ENCODE measurements around the gene VAPB.

VAPB gene

DNA sequence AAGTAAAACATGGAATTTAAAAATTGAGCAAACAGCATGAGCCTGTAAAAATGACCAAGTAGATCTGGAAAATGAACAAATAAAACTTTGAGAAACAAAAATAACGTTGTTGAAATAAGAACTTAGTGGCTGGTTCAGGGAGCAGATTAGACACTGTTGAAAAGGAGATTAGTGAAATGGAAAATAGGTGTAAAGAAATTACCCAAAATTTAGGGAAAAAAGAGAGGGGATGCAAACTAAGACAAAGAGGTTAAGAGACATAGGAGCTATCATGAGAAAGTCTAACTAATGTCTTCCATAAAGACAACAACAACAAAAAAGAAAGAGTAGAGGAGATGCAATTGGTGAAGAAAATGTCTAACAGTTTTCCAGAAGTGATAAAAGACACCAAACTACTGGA lies 97.2 kb downstream of the VAPB start:
- FAIRE-seq, result no peak

DNA sequence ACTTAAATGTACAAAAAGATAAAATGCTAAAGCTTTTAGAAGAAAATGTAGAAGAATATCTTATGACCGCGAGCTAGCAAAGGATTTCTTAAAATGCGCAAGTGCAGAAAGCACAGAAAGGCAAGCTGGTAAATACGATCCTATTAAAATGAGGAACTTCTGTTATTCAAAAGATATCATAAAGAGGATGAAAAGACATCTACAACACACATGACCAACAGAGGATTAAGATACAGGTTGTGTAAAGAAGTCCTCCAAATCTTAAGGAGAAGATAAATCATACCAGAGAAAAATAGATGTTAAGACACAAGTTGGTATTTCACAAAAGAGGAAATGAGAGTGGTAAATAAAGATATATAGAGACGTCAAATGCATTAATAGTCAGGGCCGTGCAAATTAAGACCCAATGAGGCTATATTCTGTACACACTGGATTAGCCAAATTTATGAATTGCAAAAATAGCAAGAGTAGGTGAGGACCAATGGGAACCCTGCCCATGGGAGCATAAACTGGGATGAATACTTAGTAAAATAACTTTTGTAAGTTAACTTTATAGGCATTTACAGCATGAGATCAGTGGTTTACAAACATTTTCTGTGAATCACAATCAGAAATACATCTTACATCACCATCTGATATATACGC lies 103.2 kb downstream of the VAPB start:
- FAIRE-seq, result no peak

DNA sequence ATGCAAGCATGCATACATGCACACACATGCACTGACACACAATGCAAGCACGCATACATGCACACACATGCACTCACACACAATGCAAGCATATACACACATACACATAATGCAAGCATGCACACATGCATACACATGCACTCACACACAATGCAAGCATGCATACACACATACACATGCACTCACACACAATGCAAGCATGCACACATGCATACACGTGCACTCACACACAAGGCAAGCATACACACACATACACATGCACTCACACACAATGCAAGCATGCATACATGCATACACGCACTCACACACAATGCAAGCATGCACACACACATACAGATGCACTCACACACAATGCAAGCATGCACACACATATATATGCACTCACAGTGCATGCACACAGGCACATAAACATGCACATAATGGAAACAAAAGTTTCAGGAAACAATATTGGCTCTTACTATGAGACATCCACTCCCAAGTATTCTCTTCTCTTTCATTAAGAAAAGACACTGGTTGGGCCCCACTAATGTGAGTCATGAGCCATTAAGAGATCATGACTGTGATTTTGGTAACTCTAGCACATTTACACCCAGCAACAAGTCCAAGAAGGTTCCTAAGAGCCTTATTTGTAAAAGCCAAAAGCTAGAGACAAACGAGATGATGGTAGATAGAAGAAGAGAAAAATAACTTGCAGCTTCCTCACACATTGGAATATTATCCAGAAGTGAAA lies 103.9 kb downstream of the VAPB start:
- FAIRE-seq, result no peak

DNA sequence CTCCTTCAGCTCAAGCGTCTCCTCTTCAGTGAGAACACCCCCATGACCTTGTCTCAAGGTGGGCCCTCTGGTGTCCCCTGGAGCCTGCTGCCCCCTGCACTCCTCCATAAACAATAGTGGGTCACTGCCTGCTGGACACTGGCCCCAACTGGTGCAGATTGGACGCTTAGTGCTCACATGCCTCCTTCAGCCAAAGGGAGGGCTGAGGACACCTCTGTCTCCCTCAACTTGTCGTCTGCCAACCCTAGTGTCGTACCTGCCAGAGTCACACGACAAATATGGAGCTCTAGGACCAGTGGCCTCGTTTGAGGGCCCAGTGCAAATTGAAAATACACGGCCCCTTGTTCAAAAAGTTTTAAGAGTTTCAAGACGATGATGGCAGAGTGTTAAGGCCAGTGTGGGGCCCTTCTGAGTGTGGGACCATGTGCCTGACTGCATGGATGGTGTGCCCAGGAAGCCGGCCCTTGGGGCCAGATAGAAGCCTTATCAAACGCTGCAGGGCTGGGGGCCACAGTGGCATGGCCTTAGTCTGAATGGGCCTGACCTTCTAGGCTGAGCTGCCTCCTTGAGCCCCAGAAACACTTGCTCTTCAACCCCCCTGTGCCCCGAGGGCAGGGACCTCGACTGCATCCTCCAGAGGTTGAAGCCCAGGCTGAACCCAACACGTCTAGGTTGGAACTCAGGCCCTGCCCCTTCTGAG lies 106.0 kb downstream of the VAPB start:
- no peak for FAIRE-seq

DNA sequence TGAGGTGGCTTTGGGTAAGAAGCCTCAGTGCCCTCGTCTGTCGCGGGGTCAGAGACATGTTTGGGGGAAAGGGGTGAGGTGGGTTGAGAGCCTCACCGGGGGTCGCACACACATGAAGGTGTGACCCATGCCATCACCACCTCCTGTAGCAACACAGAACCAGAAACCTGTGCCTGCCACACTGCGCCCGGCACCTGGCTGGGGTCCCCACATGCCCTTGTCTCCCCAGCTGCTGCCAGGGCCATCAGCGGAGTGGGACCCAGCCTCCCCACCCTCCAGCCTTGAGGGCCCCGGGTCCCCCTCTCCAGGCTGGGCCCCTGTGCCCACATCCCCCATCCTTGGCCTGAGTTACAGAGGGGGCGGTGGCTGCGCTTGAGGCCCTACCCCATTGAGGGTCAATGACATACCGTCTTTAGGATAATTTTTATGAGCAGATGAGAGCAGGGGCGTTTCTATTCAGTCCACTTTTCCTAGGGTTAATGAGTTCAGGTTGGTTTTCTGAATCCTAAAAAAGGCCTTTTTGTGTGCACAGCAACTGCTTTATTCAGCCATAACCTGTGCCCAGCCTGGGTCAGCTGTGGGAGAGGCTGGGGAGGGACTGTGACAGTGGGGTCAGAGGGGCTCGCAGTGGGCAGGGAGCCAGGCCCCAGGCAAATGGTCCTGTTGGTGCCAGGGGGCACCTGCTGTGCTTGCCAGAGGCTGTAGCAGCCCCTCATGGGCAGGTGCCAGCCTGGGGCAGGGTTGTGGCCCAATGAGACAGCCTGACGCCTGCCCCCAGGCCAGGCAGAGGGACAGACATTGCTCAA lies 106.8 kb downstream of the VAPB start:
- no peak for FAIRE-seq

DNA sequence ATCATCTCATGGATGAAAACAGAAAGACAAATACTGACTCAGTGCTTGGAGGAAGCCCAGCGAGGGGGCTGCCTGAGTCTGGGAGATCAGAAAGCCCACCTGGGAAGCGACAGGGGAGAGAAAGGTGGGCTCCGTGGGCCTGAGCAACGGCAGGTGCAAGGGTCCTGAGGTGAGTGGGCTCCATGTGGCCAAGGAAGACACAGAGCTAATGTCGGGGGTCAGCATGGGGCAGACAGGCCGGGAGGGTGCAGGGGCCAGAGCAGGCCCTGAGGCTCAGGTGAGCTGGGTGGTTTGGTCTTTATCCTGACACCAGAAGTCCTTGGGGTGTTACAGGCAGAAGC lies 107.4 kb downstream of the VAPB start:
- FAIRE-seq, result no peak

DNA sequence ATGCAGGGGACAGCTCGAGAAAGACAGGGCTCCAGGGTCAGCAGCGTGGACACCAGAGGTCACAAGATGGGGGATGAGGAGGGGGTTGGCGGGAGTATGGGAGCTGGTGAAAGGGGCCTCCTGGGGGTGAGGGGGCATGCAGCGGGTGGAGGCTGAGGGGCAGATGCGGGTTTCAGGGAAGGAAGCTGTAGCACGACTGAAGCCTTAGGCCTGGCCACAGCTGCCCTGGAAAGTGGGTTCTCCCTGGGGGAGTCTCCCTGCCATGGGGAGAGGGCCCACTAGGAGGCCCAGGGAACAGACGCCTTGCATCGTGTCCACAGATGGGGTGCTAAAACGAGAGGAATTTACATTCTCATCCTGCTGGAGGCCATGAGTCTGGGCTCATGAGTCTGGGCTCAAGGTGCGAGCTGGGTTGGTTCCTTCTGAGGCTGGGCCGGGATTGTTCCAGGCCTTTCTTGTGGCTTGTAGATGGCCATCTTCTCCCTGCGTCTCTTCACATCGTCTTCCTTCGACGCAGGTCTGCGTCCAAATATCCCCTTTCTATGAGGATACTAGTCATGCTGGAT lies 108.1 kb downstream of the VAPB start:
- no peak for FAIRE-seq

DNA sequence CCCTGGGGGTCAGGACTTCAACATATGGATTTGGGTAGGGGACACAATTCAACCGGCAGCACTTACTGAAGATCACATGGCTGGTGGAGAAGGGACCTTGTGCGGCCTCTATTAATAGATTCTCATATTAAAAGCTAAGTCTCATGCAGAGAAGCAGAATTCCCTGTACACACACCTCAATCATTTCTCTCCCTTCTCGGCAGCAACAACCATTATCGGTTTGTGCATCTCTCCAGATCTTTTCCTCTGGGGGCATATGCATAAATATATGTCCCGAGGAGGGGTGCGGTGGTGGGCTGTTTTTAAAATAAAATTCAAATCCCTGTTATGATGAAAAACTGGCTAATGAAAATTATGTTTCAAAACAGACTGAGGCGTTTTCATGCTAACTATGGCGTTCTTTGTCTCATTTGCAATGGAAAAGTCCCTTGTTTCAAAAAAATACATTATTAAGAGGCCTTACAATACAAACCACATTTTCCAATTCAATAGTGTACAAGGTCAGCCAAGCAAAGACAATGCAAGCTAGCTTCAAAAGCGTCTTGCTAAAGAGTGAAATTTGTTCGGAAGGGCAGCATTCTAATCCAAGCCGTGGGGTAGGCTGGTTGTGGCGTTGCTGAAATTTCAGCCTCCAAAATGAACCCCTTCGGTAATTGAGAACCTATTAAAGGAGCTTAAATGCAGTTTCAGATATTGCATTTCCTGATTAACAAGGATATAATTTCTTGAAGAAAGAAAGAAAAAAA lies 108.9 kb downstream of the VAPB start:
- no peak for FAIRE-seq

DNA sequence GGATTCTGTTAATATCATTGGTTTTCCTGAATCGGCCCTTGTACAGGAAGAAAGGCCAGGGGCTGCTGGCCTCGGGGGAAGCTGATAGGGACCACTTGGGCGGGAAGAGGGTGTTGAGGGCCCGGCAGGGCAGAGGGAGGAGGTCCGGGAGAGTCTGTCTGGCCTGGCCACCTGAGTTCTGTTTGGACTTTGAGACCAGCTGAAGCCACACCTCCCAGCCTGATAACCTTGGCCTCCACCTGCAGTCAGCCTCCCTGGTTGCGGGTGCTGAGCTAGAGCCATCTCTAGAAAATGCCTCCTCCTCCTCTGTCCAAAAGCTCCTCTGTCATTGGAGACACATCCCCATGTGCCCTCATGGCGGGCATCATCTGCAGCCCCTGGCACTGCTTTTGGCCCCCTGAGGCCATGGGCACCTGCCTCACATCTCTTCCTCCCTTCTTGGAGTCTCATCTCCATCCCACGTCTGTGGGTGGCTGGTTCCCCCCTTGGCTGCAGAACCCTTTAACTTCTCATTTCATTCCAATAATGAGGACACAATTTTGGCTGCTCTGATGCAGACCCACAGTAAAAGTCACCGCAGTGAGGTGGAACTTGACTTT lies 109.5 kb downstream of the VAPB start:
- FAIRE-seq, result no peak

DNA sequence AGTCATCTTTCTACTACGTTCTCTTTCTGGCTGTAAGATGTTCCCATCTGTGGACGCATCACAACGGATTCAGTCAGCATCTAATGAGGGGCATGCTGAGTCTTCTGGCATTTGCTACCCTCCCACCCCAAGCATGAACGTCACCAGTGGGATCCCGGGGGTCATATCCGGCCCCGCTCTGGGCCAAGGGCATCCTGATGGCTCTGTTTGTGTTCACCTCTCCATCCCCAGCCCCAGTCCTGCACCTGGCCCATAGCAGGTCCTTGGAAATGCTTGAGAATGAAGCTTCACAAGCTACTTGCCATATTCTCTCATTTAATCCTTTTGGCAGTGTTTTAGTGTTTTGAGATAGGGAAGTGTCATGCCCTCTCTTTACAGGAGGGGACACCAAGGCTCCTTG lies 111.2 kb downstream of the VAPB start:
- FAIRE-seq, result no peak
